Stimulated activated CD8-positive, alpha-beta memory T cell treated with anti-CD3 and anti-CD28 coated beads, Interleukin-2, amount 100 ng/mL, for 1 hour (primary cell): ENCODE results near the gene PDE8A.
"Not testable (repeated sequence)": the region's sequence is repeated elsewhere in the genome, so short reads cannot be mapped to it uniquely, and the experiment has no call there.

Experiments used
- DNase-seq, 2 donors: peaks; one replicate each; pipeline ENCODE4 v3.0.0-alpha.2; 2020; ENCODE audit warnings: low read depth in 2 of 2

PDE8A gene

DNA sequence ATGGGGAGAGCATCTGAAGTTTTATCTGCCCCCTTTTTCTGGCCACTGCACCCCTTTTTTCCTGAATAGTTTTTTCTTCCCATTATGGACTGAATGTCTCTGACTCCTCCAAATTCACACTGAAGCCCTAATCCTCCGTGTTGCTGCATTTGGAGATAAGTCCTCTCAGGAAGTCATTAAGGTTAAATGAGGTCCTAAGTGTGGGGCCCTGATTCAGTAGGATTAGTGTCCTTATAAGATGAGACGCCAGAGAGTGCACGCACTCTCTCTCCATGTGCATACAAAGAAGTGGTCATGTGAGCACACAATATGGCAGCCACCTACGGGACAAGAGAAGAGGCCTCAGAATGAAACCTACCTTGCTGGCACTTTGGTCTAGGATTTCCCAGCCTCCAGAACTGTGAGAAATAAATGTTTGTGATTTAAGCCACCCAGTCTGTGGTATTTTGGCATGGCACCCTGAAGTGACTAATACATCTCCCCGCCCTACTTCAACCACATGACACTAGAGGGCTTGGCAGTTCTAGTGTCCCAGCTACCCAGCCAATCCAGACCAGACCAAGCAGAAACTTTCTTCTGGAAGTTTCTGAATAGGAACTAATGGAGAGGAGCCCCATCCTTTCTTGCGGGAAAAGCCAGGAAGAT, 191.3 kb downstream of the PDE8A start:
- no peak for DNase-seq

DNA sequence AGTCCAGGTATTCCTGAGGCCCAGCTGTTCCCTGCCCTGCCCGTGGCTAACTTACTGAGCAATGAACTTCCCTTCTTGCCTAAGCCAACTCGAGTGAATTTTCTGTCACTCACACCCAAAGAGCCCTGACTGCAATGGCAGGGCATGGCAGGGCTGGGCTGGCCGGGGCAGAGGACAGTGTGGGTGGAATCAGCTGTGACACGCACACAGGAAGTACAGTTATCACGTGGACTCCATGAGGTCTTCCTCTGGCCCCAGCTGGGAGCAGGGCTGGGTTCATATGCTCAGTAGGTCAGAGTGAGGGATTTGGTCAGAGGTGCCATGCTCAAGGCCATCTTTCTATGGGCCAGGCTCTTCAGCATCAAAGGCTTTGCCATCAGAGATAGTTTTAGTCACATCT, 192.0 kb downstream of the PDE8A start:
- not testable (repeated sequence) for DNase-seq

DNA sequence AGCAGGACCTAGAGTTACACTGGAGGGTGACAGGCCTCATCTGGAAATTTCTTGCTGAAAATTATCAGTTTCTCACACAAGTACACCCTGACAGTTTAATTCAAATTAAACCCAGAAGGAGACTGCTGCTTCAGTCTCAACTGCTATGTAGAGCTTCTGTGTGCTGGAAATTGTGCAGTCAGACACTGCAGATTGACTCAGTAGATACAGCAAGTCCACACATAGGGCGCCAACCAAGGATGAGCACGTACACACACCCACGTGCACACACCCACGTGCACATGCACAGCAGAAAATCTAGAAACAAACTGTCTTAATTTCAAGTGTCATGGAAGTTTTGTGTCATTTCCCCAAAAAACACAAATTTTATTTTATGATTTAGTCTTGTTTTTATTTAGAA, 192.9 kb downstream of the PDE8A start:
- DNase-seq, result no peak

DNA sequence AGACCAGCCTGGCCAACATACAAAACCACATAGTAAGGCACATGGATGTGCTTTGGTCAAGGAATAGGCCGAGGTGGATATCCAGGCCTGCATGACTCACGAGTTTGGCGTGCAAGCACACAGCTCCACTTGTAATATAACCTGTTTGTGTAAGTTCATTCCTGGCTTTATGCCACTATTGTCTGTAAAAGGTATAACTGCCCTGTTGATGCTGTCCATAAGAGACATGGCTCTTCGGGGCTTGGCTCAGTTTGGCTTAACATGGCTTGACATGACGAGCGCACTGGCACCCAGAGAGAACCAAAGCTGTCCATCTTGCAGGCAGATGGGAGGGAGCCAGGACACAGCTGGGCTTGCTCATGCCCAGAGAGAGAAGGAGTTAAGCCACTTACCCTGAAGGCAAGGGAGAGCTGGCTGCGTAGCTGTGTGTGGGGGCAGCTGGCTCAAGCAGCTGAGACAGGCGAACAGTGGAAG, 195.4 kb downstream of the PDE8A start:
- DNase-seq, result not testable (repeated sequence)

DNA sequence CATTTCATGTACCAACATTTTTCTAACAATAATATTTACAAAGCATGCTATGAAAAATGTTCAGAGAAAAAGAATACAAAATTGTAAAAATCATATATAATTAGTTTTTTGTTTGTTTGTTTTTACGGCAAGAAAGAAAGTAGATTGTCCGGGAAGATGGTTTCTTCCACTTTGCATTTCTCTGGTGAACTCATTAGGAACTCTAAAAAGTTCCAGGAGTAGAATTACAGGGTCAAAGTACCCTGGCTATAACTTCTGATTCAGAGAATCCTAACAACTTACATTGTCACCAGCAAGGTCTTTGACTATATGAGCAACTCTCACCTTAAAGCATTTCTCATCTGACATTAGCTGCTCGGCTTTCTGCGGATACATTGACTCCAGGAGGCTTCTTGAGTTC, 196.7 kb downstream of the PDE8A start:
- no peak for DNase-seq

DNA sequence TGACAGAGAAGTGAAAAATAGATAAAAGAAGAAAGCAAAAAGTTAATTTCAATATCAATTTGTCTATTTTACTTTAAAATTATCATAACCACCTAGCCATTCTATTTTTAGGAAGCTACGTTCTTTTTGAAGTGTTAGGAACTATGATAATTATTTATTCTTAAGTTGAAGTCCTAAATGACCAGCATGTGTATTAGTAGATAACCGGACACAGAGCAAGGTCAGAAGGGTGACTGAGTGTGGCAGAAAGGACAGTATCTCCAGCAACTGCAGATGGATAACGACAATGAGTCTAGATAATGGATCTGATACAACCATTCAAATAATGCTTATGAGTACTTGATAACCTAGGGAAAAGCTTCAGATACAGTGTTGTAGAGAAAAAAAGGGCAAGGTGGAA, 198.0 kb downstream of the PDE8A start:
- no peak for DNase-seq

DNA sequence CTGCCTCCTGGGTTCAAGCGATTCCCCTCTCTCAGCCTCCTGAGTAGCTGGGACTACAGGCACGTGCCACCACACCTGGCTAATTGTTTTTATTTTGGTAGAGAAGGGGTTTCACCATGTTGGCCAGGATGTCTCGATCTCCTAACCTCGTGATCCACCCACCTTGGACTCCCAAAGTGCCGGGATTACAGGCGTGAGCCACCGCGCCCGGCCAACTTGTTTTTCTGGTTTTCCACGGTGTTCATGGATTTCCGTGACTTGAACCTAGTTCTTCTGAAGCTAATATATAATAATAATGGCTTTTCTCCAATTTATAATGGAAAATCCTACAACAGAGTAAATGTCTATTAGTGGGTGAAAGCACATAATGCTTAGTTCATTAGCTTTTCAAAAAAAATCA, 203.7 kb downstream of the PDE8A start:
- DNase-seq, result not testable (repeated sequence)

DNA sequence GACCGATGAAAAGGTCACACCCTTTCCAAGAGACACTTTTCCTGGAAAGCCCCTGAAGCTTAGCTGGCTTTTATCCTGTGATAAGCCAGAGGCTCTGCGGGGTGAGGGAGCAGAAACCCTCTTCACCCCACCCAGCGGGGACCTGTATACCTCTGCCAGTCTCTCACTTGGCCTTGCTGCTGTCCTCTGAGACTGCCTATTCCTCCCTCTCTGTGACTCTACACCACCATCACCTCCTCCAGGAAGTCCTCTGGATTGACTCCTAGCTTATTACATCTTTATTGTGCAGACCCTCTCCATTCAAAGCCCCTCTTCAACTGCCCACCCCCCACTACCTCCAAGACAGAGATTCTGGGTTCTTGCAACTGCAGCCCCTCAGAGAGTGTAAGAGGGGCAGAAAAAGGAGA, 206.5 kb downstream of the PDE8A start:
- not testable (repeated sequence) for DNase-seq
